HG02852 (cell line): Measurements from ENCODE around the gene CEP95.
A peak's percentile ranks its signal among the peaks of the same experiment; 100 is the strongest.
"Not testable (repeated sequence)": the region's sequence is repeated elsewhere in the genome, so short reads cannot be mapped to it uniquely, and the experiment has no call there.

ENCODE experiments used
- ATAC-seq: cut with Tn5 transposase; IDR thresholded peaks from one replicate; pipeline ENCODE4 v1.9.1; 2021; ENCODE audit warnings: mild to moderate bottlenecking, moderate library complexity; ENCODE audit not compliant: unreplicated experiment

Gene CEP95

GRCh38 chr17:64506576-64507412 lies at the start of gene CEP95:
Gene CEP95, plus strand, starts transcription at chr17:64506977. Its CDS starts 121 bp downstream, at chr17:64507098.
- ATAC-seq, result peak; percentile 52

GRCh38 chr17:64457156-64457555 lies 49.6 kb upstream of the CEP95 start:
- no peak for ATAC-seq

GRCh38 chr17:64458756-64459155 lies 48.0 kb upstream of the CEP95 start:
- no peak for ATAC-seq

GRCh38 chr17:64459284-64459747 lies 47.5 kb upstream of the CEP95 start:
- ATAC-seq, result no peak

GRCh38 chr17:64459818-64460217 lies 47.0 kb upstream of the CEP95 start:
- not testable (repeated sequence) for ATAC-seq

- no peak for ATAC-seq
Measured at GRCh38 chr17:64460955-64461354, 45.8 kb upstream of the CEP95 start.

- ATAC-seq, result no peak
Measured at GRCh38 chr17:64461788-64462187, 45.0 kb upstream of the CEP95 start.

GRCh38 chr17:64466019-64466735 lies 40.6 kb upstream of the CEP95 start:
- ATAC-seq, result no peak

GRCh38 chr17:64466834-64467233 lies 39.9 kb upstream of the CEP95 start:
- ATAC-seq, result not testable (repeated sequence)

GRCh38 chr17:64470625-64471024 lies 36.2 kb upstream of the CEP95 start:
- ATAC-seq, result no peak

GRCh38 chr17:64471440-64471839 lies 35.3 kb upstream of the CEP95 start:
- ATAC-seq, result no peak

- no peak for ATAC-seq
Measured at GRCh38 chr17:64472564-64472963, 34.2 kb upstream of the CEP95 start.

- no peak for ATAC-seq
Measured at GRCh38 chr17:64477849-64478248, 28.9 kb upstream of the CEP95 start.

GRCh38 chr17:64480951-64481350 lies 25.8 kb upstream of the CEP95 start:
- no peak for ATAC-seq

GRCh38 chr17:64484380-64484779 lies 22.4 kb upstream of the CEP95 start:
- ATAC-seq, result no peak

- no peak for ATAC-seq
Measured at GRCh38 chr17:64488301-64488700, 18.5 kb upstream of the CEP95 start.

GRCh38 chr17:64491034-64491860 lies 15.5 kb upstream of the CEP95 start:
- ATAC-seq, result no peak

- ATAC-seq, result no peak
Measured at GRCh38 chr17:64491994-64492393, 14.8 kb upstream of the CEP95 start.

GRCh38 chr17:64492481-64493109 lies 14.2 kb upstream of the CEP95 start:
- no peak for ATAC-seq

- no peak for ATAC-seq
Measured at GRCh38 chr17:64494121-64494520, 12.7 kb upstream of the CEP95 start.

GRCh38 chr17:64495300-64495699 lies 11.5 kb upstream of the CEP95 start:
- not testable (repeated sequence) for ATAC-seq
